Measurements from ENCODE around the gene AZU1. TPM values are rescaled to one million over a fixed set of nuclear protein-coding genes. Genes with fewer than 3 reads are reported as not detected.

Gene AZU1
- total RNA-seq, 1 experiment from 2014 or later: 1.6 TPM

- Histone ChIP-seq H4K8ac (replicated peaks; ENCODE audit: insufficient read length, low read depth, low read length) (no peak overlapping the region), H4K20me1 (ENCODE audit: control insufficient read depth, insufficient read depth, insufficient read length) (no peaks in the 10 kb centered on the region), H3K27ac (ENCODE audit: insufficient read length, low read depth, low read length) (no peak overlapping the region), H3K23me2 (ENCODE audit: insufficient read length, low read depth, low read length, poor library complexity, severe bottlenecking) (no peaks in the 10 kb centered on the region), H3K14ac (ENCODE audit: insufficient read depth, low read length) (no peak overlapping the region; the same call in 1 of the 2 replicates), H2BK12ac (ENCODE audit: insufficient read length, low read depth, low read length) (no peak overlapping the region), H3K79me1 (ENCODE audit: insufficient read depth, low read depth, low read length, poor library complexity, severe bottlenecking) (peaks cover 13% of the 10 kb centered on the region), H3K4ac (ENCODE audit: low read depth, low read length) (no peak overlapping the region), H2BK20ac (ENCODE audit: low read depth, low read length, poor library complexity, severe bottlenecking) (no peak overlapping the region), H3K56ac (ENCODE audit: insufficient read length, low read depth, low read length) (no peak overlapping the region), H4K91ac (ENCODE audit: insufficient read length, low read depth, low read length) (no peak overlapping the region), H3K4me1 (ENCODE audit: insufficient read depth, low read length) (no peaks in the 10 kb centered on the region; the same call in 1 of the 2 replicates), H3K79me2 (ENCODE audit: insufficient read depth, low read length) (peaks cover 43% of the 10 kb centered on the region; the same call in 1 of the 2 replicates), H4K5ac (ENCODE audit: insufficient read length, low read depth, low read length) (no peak overlapping the region), H2AFZ (ENCODE audit: low read length) (no peak overlapping the region), H3K23ac (ENCODE audit: insufficient read length, low read depth, low read length) (no peak overlapping the region), H3T11ph (ENCODE audit: low read length) (no peak overlapping the region), H2BK120ac (ENCODE audit: low read depth, low read length, poor library complexity, severe bottlenecking) (no peak overlapping the region), H3K9ac (ENCODE audit: extremely low read depth, insufficient read length, low read length) (no peak overlapping the region), H2AK5ac (ENCODE audit: insufficient read length, low read length) (no peak overlapping the region), H3K9me3 (ENCODE audit: control insufficient read depth, low read depth, low read length) (no peaks in the 10 kb centered on the region), H3K4me2 (ENCODE audit: insufficient read depth, insufficient read length, low read length) (no peak overlapping the region), H3K18ac (ENCODE audit: insufficient read length, low read depth, low read length) (no peak overlapping the region), H3K27me3 (ENCODE audit: insufficient read depth, low read length) (no peaks in the 10 kb centered on the region), H2BK15ac (ENCODE audit: low read depth, low read length) (no peak overlapping the region), H2BK5ac (ENCODE audit: insufficient read length, low read length) (no peak overlapping the region)
- no peak for DNase-seq
- H3K9me3 Mint-ChIP-seq: no peaks in the 10 kb centered on the region; a peak in 1 of 5 replicates
- H3K27me3 Mint-ChIP-seq (ENCODE audit: low read depth): no peaks in the 10 kb centered on the region
- peaks cover 57 to 80% (median 76%) of the 10 kb centered on the region in 3 experiments for H3K36me3 Mint-ChIP-seq (ENCODE audit: insufficient read depth in 1 of 3, low read depth in 3 of 3)
- TF ChIP-seq, protein P1, sequence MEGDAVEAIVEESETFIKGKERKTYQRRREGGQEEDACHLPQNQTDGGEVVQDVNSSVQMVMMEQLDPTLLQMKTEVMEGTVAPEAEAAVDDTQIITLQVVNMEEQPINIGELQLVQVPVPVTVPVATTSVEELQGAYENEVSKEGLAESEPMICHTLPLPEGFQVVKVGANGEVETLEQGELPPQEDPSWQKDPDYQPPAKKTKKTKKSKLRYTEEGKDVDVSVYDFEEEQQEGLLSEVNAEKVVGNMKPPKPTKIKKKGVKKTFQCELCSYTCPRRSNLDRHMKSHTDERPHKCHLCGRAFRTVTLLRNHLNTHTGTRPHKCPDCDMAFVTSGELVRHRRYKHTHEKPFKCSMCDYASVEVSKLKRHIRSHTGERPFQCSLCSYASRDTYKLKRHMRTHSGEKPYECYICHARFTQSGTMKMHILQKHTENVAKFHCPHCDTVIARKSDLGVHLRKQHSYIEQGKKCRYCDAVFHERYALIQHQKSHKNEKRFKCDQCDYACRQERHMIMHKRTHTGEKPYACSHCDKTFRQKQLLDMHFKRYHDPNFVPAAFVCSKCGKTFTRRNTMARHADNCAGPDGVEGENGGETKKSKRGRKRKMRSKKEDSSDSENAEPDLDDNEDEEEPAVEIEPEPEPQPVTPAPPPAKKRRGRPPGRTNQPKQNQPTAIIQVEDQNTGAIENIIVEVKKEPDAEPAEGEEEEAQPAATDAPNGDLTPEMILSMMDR (conservative IDR thresholded peaks at IDR 0.05): no peak
- no CpG with 5 or more reads among the region's 33 CpGs for WGBS (ENCODE audit: extremely low coverage, insufficient read length, low lambda C conversion rate)
- H3K4me1 Mint-ChIP-seq: peaks cover 15 to 25% of the 10 kb centered on the region in 2 experiments
- peak overlapping the region in 1 of 3 experiments; percentile 92; a peak in 2 of 7 replicates for H3K27ac Mint-ChIP-seq
- H3K4me3 Mint-ChIP-seq: no peak overlapping the region; a peak in 1 of 5 replicates
These were observed 22.5 kb upstream of the AZU1 start for GRCh38 chr19:805166-805551.
